ENCODE data around the gene PDLIM4.

- TF ChIP-seq CTCF (conservative IDR thresholded peaks at IDR 0.05) (no peak), ZFX (IDR thresholded peaks at IDR 0.05) (no peak)
Measured at GRCh38 chr5:132229236-132229635, 28.3 kb upstream of the PDLIM4 start.
